ENCODE results near the gene CCDC154.

DNA sequence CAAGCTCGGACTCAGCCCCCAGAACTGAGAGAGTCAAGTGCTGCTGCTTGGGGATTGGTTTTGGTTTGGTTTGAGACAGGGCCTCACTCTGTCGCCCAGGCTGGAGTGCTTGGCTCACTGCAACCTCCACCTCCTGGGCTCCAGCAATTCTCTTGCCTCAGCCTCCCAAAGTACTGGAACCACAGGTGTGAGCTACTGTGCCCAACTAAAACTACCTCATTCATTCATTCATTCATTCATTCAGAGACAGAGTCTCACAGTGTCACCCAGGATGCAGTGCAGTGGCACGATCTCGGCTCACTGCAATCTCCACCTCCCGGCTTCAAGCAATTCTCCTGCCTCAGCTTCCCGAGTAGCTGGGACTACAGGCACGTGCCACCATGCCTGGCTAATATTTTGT, 54.6 kb downstream of the CCDC154 start:
- TF ChIP-seq, protein P1, sequence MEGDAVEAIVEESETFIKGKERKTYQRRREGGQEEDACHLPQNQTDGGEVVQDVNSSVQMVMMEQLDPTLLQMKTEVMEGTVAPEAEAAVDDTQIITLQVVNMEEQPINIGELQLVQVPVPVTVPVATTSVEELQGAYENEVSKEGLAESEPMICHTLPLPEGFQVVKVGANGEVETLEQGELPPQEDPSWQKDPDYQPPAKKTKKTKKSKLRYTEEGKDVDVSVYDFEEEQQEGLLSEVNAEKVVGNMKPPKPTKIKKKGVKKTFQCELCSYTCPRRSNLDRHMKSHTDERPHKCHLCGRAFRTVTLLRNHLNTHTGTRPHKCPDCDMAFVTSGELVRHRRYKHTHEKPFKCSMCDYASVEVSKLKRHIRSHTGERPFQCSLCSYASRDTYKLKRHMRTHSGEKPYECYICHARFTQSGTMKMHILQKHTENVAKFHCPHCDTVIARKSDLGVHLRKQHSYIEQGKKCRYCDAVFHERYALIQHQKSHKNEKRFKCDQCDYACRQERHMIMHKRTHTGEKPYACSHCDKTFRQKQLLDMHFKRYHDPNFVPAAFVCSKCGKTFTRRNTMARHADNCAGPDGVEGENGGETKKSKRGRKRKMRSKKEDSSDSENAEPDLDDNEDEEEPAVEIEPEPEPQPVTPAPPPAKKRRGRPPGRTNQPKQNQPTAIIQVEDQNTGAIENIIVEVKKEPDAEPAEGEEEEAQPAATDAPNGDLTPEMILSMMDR (IDR thresholded peaks at IDR 0.05), result no peak
- TF ChIP-seq POLR2A (IDR thresholded peaks at IDR 0.05), result no peak
